ENCODE results near the gene TCEAL9.
A peak's percentile ranks its signal among the peaks of the same experiment; 100 is the strongest.
"Not testable (repeated sequence)": the region's sequence is repeated elsewhere in the genome, so short reads cannot be mapped to it uniquely, and the experiment has no call there.

Gene TCEAL9

GRCh38 chrX:103376118-103376978 is 20.0 kb downstream of the TCEAL9 start, which contains the start of gene BEX3:
Gene BEX3 (plus strand): TSS chrX:103376538. CDS start chrX:103377522, 984 bp downstream.
- DNase-seq (ENCODE audit: low read depth): no peak

- DNase-seq (ENCODE audit: low read depth): no peak
Observed at GRCh38 chrX:103376979-103377324, 20.6 kb downstream of the TCEAL9 start.

DNA sequence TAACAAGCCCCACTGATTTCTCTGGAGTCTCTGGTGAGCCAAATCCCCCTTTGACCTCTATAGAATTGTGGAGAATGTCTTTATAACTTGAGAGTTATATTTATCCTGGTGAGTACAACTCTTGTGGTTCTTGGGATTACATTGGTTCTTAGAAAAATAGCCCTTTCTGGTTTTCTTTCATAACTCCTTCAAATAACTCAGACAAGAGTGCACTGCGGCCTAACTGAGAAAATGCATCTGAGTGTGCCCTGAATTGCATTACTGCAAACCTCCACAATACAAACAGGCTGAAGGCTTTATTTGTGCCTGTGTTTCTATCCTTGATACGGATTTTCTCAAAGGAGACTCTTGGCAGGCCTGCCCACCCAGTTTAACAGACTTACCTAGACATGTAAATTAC is 22.7 kb downstream of the TCEAL9 start:
- no peak for DNase-seq (ENCODE audit: low read depth)

- DNase-seq (ENCODE audit: low read depth): no peak
Observed at GRCh38 chrX:103382877-103383276, 26.6 kb downstream of the TCEAL9 start.

- no peak for DNase-seq (ENCODE audit: low read depth)
Observed at GRCh38 chrX:103384672-103385071, 28.4 kb downstream of the TCEAL9 start.

GRCh38 chrX:103385283-103385830 is 29.1 kb downstream of the TCEAL9 start:
- DNase-seq (ENCODE audit: low read depth): not testable (repeated sequence)

- DNase-seq (ENCODE audit: low read depth): no peak
Observed at GRCh38 chrX:103386332-103386731, 30.0 kb downstream of the TCEAL9 start.

DNA sequence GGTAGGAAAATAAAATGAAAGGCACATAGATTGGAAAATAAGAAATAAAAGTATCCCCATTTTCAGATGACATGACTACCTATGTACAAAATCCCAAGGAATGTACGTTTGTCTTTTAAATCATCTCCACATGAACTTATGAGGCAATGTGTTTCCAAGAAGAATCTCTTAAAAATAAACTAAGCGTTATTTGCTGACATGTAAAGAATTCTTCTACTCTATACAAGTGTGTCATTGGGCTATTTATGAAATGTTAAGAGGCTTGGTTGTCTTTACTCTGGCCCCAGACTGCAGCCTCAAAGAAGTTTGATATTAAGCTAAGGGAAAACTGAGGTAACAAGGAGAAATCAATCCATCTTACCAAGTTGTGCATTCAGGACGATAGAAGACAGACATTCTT is 37.2 kb downstream of the TCEAL9 start:
- no peak for DNase-seq (ENCODE audit: low read depth)

GRCh38 chrX:103396186-103396585 is 39.9 kb downstream of the TCEAL9 start:
- no peak for DNase-seq (ENCODE audit: low read depth)

GRCh38 chrX:103396660-103397059 is 40.4 kb downstream of the TCEAL9 start:
- no peak for DNase-seq (ENCODE audit: low read depth)

DNA sequence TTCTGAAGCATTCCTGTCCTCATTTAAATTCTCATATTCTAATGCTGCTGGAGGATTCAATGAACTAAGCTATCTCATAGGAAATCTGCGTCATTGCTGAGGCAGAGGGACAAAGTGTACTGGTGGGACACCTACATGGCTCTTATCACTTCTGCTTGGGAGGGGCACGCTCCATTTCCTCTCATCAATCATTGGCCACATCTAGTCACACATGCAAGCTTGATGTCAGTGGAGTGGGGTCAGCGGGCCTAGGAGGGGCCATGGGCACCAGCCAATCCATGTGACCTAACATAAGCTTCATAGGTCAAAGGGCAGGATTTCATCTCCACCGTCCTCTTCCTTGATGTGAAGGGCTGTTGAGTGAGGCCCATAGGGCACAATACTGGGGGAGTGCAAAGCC is 41.4 kb downstream of the TCEAL9 start:
- no peak for DNase-seq (ENCODE audit: low read depth)

GRCh38 chrX:103398421-103398864 is 42.1 kb downstream of the TCEAL9 start:
- no peak for DNase-seq (ENCODE audit: low read depth)

DNA sequence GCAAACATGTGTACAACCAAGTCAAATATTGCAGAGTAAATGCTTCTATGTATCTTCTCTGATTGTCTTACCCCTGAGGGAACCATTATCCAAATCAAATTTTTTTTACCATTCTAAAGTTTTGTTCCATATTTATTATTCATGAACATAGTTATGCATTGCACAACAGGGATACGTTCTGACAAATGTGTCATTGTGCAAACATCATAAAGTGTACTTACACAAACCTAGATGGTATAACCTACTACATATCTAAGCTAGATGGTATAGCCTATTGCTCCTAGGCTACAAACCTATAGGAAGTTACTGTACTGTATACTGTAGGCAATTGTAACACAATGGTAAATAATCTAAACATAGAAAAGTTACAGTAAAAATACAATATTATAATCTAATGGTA is 43.4 kb downstream of the TCEAL9 start:
- no peak for DNase-seq (ENCODE audit: low read depth)

DNA sequence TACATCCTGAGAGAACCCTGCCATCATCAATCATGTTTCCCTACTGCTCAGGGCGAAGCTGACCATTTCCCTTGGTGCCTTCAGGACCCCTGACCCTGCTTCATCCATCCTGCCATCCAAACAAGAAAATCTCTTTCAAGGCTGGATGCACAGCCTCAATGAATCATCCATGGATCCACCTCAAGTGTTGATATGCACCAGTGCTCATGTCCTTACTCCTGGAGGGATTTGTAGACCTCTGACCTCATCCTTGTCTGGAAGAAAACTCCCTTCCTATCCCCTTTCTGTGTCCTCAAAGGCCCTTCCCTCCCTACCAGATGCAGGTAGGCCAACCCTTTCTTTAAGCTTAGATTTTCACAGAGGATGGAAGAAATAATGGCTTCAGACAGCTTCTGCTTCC is 44.6 kb downstream of the TCEAL9 start:
- no peak for DNase-seq (ENCODE audit: low read depth)

DNA sequence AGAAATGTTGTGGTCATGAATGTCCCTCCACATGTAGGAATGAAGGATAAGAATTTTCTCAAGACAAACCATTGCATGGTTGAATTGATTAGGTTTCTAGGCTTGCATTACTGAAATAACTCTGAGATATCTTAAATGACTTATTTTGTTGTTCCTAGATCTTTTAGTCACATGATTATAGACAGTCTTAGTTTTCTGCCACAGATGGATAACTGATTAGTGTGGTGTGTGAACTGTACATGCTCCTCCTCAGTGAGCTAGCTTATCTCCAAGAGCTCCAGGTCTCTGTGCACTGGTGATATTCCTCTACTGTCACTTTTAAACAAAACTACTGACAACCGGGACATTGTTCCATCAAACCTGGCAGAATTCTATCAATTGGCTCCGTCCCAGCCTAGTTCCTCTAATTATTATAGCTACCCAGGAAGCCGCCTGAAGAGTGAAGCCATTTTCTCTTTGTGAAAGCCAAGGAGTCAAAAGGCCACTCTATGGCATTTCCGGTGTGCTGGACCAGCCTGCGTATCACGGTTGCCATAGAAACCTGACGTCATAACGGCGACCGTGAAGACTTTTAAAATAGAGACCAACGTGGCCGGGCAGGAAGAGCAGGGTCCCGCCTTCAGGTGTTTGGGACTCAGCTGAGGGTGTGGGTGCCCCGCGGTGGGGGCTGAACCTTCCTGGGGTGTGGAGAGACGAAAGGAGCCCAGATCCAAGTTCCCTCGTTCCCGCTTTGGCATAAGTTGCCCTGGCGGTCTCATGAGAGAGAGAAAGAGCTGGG is 48.1 kb downstream of the TCEAL9 start:
- DNase-seq (ENCODE audit: low read depth): peak; percentile 1

DNA sequence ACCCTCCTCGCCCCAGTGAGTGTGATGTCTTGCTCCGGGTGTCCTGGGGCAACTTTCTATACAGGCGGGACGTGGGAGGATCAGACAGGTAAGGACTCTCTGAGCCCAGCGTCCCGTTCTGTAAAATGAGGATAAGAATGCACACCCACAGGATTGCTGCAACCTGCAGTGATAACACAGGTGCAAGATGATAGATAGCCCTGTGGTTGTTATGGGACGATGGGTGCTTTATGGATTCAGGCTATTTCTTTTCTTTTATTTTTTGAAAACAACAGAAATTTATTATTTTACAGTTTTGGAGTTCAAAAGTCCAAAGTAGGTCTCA is 48.7 kb downstream of the TCEAL9 start:
- DNase-seq (ENCODE audit: low read depth): no peak

DNA sequence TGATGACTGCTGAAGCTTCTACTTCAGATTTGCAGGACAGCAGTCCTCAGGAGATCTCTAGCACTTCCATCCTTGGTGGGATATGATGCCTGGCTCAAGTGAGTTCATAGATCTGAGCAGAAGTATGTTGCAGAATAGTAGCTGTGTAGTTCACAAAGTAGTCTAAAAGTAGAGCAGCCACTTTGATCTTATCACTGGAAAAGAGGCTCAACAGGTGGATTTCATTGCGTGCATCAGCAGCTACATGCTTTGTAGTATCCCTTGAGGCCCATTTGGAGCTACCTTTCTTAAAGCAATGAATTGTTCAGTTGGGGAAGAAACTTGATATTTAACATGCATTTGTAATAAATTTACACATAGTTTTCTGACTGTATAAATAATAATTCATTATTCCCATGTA is 50.0 kb downstream of the TCEAL9 start:
- no peak for DNase-seq (ENCODE audit: low read depth)

GRCh38 chrX:103407776-103408175 is 51.5 kb downstream of the TCEAL9 start:
- DNase-seq (ENCODE audit: low read depth): no peak

Data from stimulated activated CD8-positive, alpha-beta memory T cell treated with anti-CD3 and anti-CD28 coated beads, Interleukin-15, amount 100 ng/mL, for 24 hours (primary cell).